HepG2 (cell line): Measurements from ENCODE around the gene MIB2. TPM values are rescaled to one million over a fixed set of nuclear protein-coding genes. Genes with fewer than 3 reads are reported as not detected.
A peak's percentile ranks its signal among the peaks of the same experiment; 100 is the strongest.

Experiments
- ATAC-seq: fragments of 200-7000 bp; cut with Tn5 transposase; 3 replicates; pipeline ENCODE4 v1.9.1; 2020; ENCODE audit warnings: mild to moderate bottlenecking, moderate library complexity
- BruUV-seq: library from RNA; stranded (reverse); fragments of 400-500 nt; replicated peaks from 2 replicates; lab custom pipeline; 2021; lab: Mats Ljungman, UMichigan
- CTCF ChIA-PET: fragments of 300-600 bp; formaldehyde crosslinking; extraction: SDS; loops from one replicate; lab custom pipeline; 2021; ENCODE audit warnings: low total read pairs, inconsistent platforms, low intra/inter-chr PET ratio; lab: Yijun Ruan, JAX
- POLR2A ChIA-PET: fragments of 350-600 bp; sonication (Branson Sonifier 250); formaldehyde crosslinking; loops from one replicate; lab custom pipeline; 2020; ENCODE audit warnings: antibody characterized with exemption, inconsistent platforms; lab: Yijun Ruan, JAX
- DNase-seq: peaks from one replicate; pipeline ENCODE4 v3.0.0-alpha.2; 2015; ENCODE audit warnings: low spot score
- FAIRE-seq: peaks from 3 replicates; lab custom pipeline; 2011; peaks lifted over from hg19 to GRCh38; lab: Jason Lieb, UNC
- H2AFZ ChIP-seq: one replicate; pipeline ENCODE4 v1.6.1; 2011; ENCODE audit warnings: low read length, inconsistent platforms
- H3K27ac ChIP-seq: fragments of 300-600 bp; 3 replicates; pipeline ENCODE4 v1.8.0; 2011; ENCODE audit warnings: mixed run types, mild to moderate bottlenecking, mixed read lengths, low read length, inconsistent platforms; ENCODE audit not compliant: insufficient read depth; ENCODE audit errors: extremely low read length
- H3K27me3 ChIP-seq, 2 experiments: fragments of 200-600 bp in 1 of 2; 2 replicates in 1 of 2; 3 replicates in 1 of 2; pipeline versions ENCODE4 v1.6.0 to v1.8.0; 2011; ENCODE audit warnings: low read length in 2 of 2, mild to moderate bottlenecking in 2 of 2, moderate library complexity in 2 of 2, inconsistent platforms in 1 of 2; ENCODE audit not compliant: insufficient read depth in 2 of 2, control insufficient read depth in 1 of 2
- H3K36me3 ChIP-seq, 2 experiments: fragments of 200-600 bp in 1 of 2; replicated peaks in 1 of 2; 2 replicates in 1 of 2; 3 replicates in 1 of 2; pipeline versions ENCODE4 v1.5.1 to v1.8.0; 2011; ENCODE audit warnings: low read length in 2 of 2, inconsistent platforms in 1 of 2; ENCODE audit not compliant: insufficient read depth in 2 of 2, control insufficient read depth in 1 of 2
- H3K4me1 ChIP-seq: 2 replicates; pipeline ENCODE4 v1.5.1; 2012; ENCODE audit warnings: low read length, inconsistent platforms; ENCODE audit not compliant: insufficient read depth
- H3K4me2 ChIP-seq: 2 replicates; pipeline ENCODE4 v1.6.0; 2011; ENCODE audit warnings: low read depth, low read length, inconsistent platforms
- H3K4me3 ChIP-seq, 3 experiments: fragments of 200-600 bp in 1 of 3; sonication (generic), shearing (Covaris generic) in 1 of 3; replicated peaks in 1 of 3; 2 replicates each; pipeline ENCODE4 v1.5.1; 2011 to 2016; ENCODE audit warnings: low read length in 3 of 3, inconsistent platforms in 2 of 3, low read depth in 2 of 3, mild to moderate bottlenecking in 2 of 3, control low read depth in 1 of 3, mixed read lengths in 1 of 3; ENCODE audit not compliant: insufficient read depth in 1 of 3
- H3K79me2 ChIP-seq: one replicate; pipeline ENCODE4 v1.6.1; 2011; ENCODE audit warnings: low read length, inconsistent platforms; ENCODE audit not compliant: insufficient read depth
- H3K9ac ChIP-seq: 2 replicates; pipeline ENCODE4 v1.6.0; 2011; ENCODE audit warnings: mild to moderate bottlenecking, low read depth, low read length, inconsistent platforms; ENCODE audit not compliant: insufficient read depth
- H3K9me3 ChIP-seq: 2 replicates; pipeline ENCODE4 v1.5.1; 2012; ENCODE audit warnings: mild to moderate bottlenecking, low read length
- H4K20me1 ChIP-seq: 2 replicates; pipeline ENCODE4 v1.6.0; 2011; ENCODE audit warnings: inconsistent platforms, mild to moderate bottlenecking, low read length, moderate library complexity; ENCODE audit not compliant: insufficient read depth
- CTCF ChIP-seq: sonication (generic); formaldehyde crosslinking; IDR thresholded peaks from 2 replicates; pipeline ENCODE4 v1.5.0; 2020; ENCODE audit warnings: mild to moderate bottlenecking, missing genetic modification reagents, moderate library complexity
- FOXK1 ChIP-seq: sonication (generic); formaldehyde crosslinking; IDR thresholded peaks from 2 replicates; pipeline ENCODE4 v1.4.0; 2020; ENCODE audit warnings: low read depth, missing genetic modification reagents, borderline replicate concordance
- IKZF4 ChIP-seq: sonication (generic); formaldehyde crosslinking; IDR thresholded peaks from 2 replicates; pipeline ENCODE4 v1.5.1; 2020; ENCODE audit warnings: borderline replicate concordance, mild to moderate bottlenecking, low read depth, missing genetic modification reagents; ENCODE audit errors: not compliant biosample characterization
- RAD21 ChIP-seq: fragments of 450-650 bp; formaldehyde crosslinking; IDR thresholded peaks from 2 replicates; pipeline ENCODE4 v1.5.0; 2020; ENCODE audit warnings: mild to moderate bottlenecking
- SALL1 ChIP-seq: sonication (generic); formaldehyde crosslinking; IDR thresholded peaks from 2 replicates; pipeline ENCODE4 v1.8.0; 2022; ENCODE audit warnings: mild to moderate bottlenecking, missing genetic modification reagents
- SAP130 ChIP-seq: IDR thresholded peaks from 2 replicates; pipeline ENCODE4 v1.6.1; 2016; ENCODE audit warnings: low read depth
- STAG1 ChIP-seq: sonication (generic); formaldehyde crosslinking; IDR thresholded peaks from 2 replicates; pipeline ENCODE4 v1.4.0; 2020; ENCODE audit warnings: missing genetic modification reagents
- ZBTB33 ChIP-seq: sonication (generic); formaldehyde crosslinking; IDR thresholded peaks from 2 replicates; pipeline ENCODE4 v1.4.0; 2020; ENCODE audit warnings: missing genetic modification reagents
- ZNF687 ChIP-seq: sonication (generic); formaldehyde crosslinking; IDR thresholded peaks from 2 replicates; pipeline ENCODE4 v1.5.1; 2020; ENCODE audit warnings: mild to moderate bottlenecking, missing genetic modification reagents, moderate library complexity
- WGBS: methylation state at CpG from one replicate; pipeline ENCODE4 v1.1.6; 2017; ENCODE audit warnings: low lambda C conversion rate; 5-methylcytosine and 5-hydroxymethylcytosine counted together
- in situ Hi-C: cut with HindIII; loops from 2 replicates; pipeline ENCODE4 v1.10.0; 2017; ENCODE audit warnings: low pct_unique_long_range_greater_than_20kb; ENCODE audit not compliant: extremely low pct_ligation_motif_present
- intact Hi-C: fragments of 100-400 bp; cut with micrococcal nuclease; formaldehyde crosslinking; loops from one replicate; pipeline ENCODE4 v1.10.0; 2022; ENCODE audit not compliant: unreplicated experiment
- polyA plus RNA-seq, 8 experiments: library from polyadenylated mRNA; depleted of rRNA in 3 of 8; stranded (reverse) in 7 of 8; unstranded in 1 of 8; fragments of >200 nt; fragmentation: Illumina TruSeq in 4 of 8; extraction: Trizol in 4 of 8; gene quantifications; 2 replicates each; pipeline versions ENCODE4 v1.2.1 to v1.2.3, GENCODE V29; 2011 to 2016; ENCODE audit warnings: low read depth in 4 of 8, missing spikeins in 1 of 8, mixed read lengths in 1 of 8; ENCODE audit not compliant: insufficient read depth in 1 of 8
- total RNA-seq, 5 experiments: library from RNA; depleted of rRNA; stranded (reverse); fragments of >200 nt; fragmentation: Illumina TruSeq; extraction: Trizol; gene quantifications; 2 replicates each; pipeline ENCODE4 v1.2.3, GENCODE V29; 2016; ENCODE audit warnings: low read depth in 1 of 5

The MIB2 gene
- total and polyA plus RNA-seq, 2 of the 13 experiments (the other 11 are each of a cell fraction or from before 2014, with no cell fraction given): 19.9 to 30.4 TPM

GRCh38 chr1:1619917-1620361 is 4.6 kb downstream of the MIB2 start:
- Histone ChIP-seq H3K9me3 (no peaks in the 10 kb centered on the region), H3K36me3 (peaks cover 1 to 14% of the 10 kb centered on the region in 2 experiments; a peak in 2 of 5 replicates), H3K9ac (no peak overlapping the region), H3K79me2 (peaks cover 15% of the 10 kb centered on the region), H3K27me3 (no peaks in the 10 kb centered on the region; a peak in 1 of 5 replicates), H2AFZ (no peak overlapping the region), H4K20me1 (peaks cover 7% of the 10 kb centered on the region; the same call in 1 of the 2 replicates), H3K4me3 (no peak overlapping the region), H3K4me2 (no peak overlapping the region), H3K4me1 (peaks cover 13% of the 10 kb centered on the region), H3K27ac (no peak overlapping the region)
- BruUV-seq: no TSS peak
- 69% methylated on average over 10 of the region's 14 CpGs for WGBS
- POLR2A ChIA-PET: no interaction called here
- TF ChIP-seq ZNF687 (CRISPR knock-in tag) (peak; percentile 36; the same call in 1 of the 2 replicates), SALL1 (CRISPR knock-in tag) (peak; percentile 27; the same call in 1 of the 2 replicates), FOXK1 (CRISPR knock-in tag) (no peak), STAG1 (CRISPR knock-in tag) (peak; percentile 71), SAP130 (0 out of 2 replicates have a peak, but pooled peaks have one; percentile 15), RAD21 (CRISPR knock-in tag) (peak; percentile 54), ZBTB33 (CRISPR knock-in tag) (peak; percentile 66), CTCF (peak; percentile 59), IKZF4 (no peak)
- FAIRE-seq (no peak), ATAC-seq (peak; percentile 25; the same call in 2 of the 3 replicates), DNase-seq (peak; percentile 31)
- intact Hi-C loops (no loop called here), in situ Hi-C loops (loop anchor here (5.0 kb wide), 1 partner anchor 43 kb away; no protein-coding TSS in a partner anchor)
- CTCF ChIA-PET: no interaction called here
